Activated CD4-positive, alpha-beta T cell treated with anti-CD3 and anti-CD28 coated beads for 48 hours (primary cell): ENCODE results near the gene AHNAK2.
"Not testable (repeated sequence)": the region's sequence is repeated elsewhere in the genome, so short reads cannot be mapped to it uniquely, and the experiment has no call there.

Source experiments
- DNase-seq: peaks from one replicate; pipeline ENCODE4 v3.0.0-alpha.2; 2020

AHNAK2 gene

GRCh38 chr14:104924421-104925213, 53.6 kb downstream of the AHNAK2 start, which contains the start of gene PLD4:
TSS of gene PLD4 (plus strand) at chr14:104924879. CDS start at chr14:104927141, 2,262 bp downstream.
- no peak for DNase-seq

GRCh38 chr14:104923640-104924420, 54.3 kb downstream of the AHNAK2 start:
- DNase-seq = no peak

- no peak for DNase-seq
Measured at GRCh38 chr14:104919993-104920315, 58.2 kb downstream of the AHNAK2 start.

- not testable (repeated sequence) for DNase-seq
Measured at GRCh38 chr14:104919152-104919992, 58.8 kb downstream of the AHNAK2 start.

GRCh38 chr14:104917993-104918392, 60.2 kb downstream of the AHNAK2 start:
- DNase-seq = no peak

GRCh38 chr14:104917116-104917515, 61.1 kb downstream of the AHNAK2 start:
- no peak for DNase-seq

- DNase-seq = no peak
Measured at GRCh38 chr14:104913435-104913834, 64.7 kb downstream of the AHNAK2 start.

GRCh38 chr14:104912053-104912452, 66.1 kb downstream of the AHNAK2 start:
- DNase-seq = no peak

GRCh38 chr14:104908303-104908702, 69.9 kb downstream of the AHNAK2 start:
- DNase-seq = no peak

- not testable (repeated sequence) for DNase-seq
Measured at GRCh38 chr14:104905579-104905933, 72.6 kb downstream of the AHNAK2 start.

GRCh38 chr14:104904650-104905578, 73.3 kb downstream of the AHNAK2 start:
- DNase-seq = not testable (repeated sequence)

- DNase-seq = no peak
Measured at GRCh38 chr14:104903990-104904389, 74.2 kb downstream of the AHNAK2 start.

GRCh38 chr14:104900639-104901512, 77.3 kb downstream of the AHNAK2 start:
- DNase-seq = no peak

GRCh38 chr14:104899781-104900180, 78.4 kb downstream of the AHNAK2 start:
- no peak for DNase-seq

GRCh38 chr14:104898870-104899510, 79.2 kb downstream of the AHNAK2 start:
- DNase-seq = no peak

- no peak for DNase-seq
Measured at GRCh38 chr14:104898195-104898558, 80.0 kb downstream of the AHNAK2 start.

- DNase-seq = no peak
Measured at GRCh38 chr14:104897330-104898194, 80.6 kb downstream of the AHNAK2 start.

- DNase-seq = no peak
Measured at GRCh38 chr14:104895786-104896661, 82.2 kb downstream of the AHNAK2 start.
